Measurements from ENCODE around the gene ZBTB33. TPM values are rescaled to one million over a fixed set of nuclear protein-coding genes. Genes with fewer than 3 reads are reported as not detected.

ZBTB33 gene
- total RNA-seq, 2 donors from 2014 or later = 19.0 to 19.2 TPM

GRCh38 chrX:120291211-120291610 is 40.6 kb downstream of the ZBTB33 start:
- no peaks in the 10 kb centered on the region for H3K9me3 ChIP-seq (ENCODE audit: control insufficient read depth, low read length)
- no peak for TF ChIP-seq CTCF (conservative IDR thresholded peaks at IDR 0.05)

DNA sequence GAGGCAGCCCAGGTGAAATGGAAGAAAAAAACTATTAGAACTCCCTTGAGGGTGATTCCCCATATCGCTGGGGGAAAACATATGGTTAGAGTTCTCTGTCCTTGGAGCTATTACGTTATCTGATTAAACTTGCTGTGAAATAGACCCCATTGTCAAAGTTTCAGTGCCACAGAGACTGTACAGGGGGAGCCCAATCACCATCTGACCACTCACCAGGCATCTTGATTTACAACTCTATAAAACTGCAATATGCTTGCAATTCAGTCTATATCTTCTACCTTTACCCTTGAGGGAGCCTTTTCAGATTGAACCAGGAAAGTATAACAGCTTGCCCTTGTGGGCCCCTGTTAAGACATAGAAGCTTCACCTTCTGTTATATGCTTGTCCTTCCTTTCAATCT is 42.4 kb downstream of the ZBTB33 start:
- WGBS, 2 experiments (ENCODE audit: insufficient coverage in 1 of 2, insufficient read length in 1 of 2) = 88% methylated on average over 2 of the region's 2 CpGs; no CpG with 5 or more reads in 1 of the 2 experiments
- H3K4me1 Mint-ChIP-seq = no peaks in the 10 kb centered on the region
- H3K27me3 ChIP-seq (ENCODE audit: control insufficient read depth, insufficient read depth, low read length, poor library complexity, severe bottlenecking) = no peaks in the 10 kb centered on the region
- no peak for DNase-seq
- H3K4me1 ChIP-seq (ENCODE audit: control insufficient read depth, insufficient read depth, low read length) = no peaks in the 10 kb centered on the region
- H3K4me3 Mint-ChIP-seq = no peak overlapping the region
- no peaks in the 10 kb centered on the region for H3K36me3 Mint-ChIP-seq (ENCODE audit: low read depth)
- no peak for TF ChIP-seq CTCF (conservative IDR thresholded peaks at IDR 0.05)
- H3K4me3 ChIP-seq (ENCODE audit: low read length) = no peak overlapping the region
- H3K27ac Mint-ChIP-seq = no peak overlapping the region
- H3K27ac ChIP-seq (ENCODE audit: low read depth, low read length) = no peak overlapping the region
- no peaks in the 10 kb centered on the region for H3K9me3 ChIP-seq (ENCODE audit: control insufficient read depth, low read length)
- no peak overlapping the region for H3K9ac ChIP-seq (ENCODE audit: extremely low read depth, low read length, poor library complexity, severe bottlenecking)
- H3K9me3 Mint-ChIP-seq = peaks cover 36% of the 10 kb centered on the region
- H3K27me3 Mint-ChIP-seq (ENCODE audit: insufficient read depth) = no peaks in the 10 kb centered on the region
- H3K36me3 ChIP-seq (ENCODE audit: control insufficient read depth, insufficient read depth, low read length) = no peaks in the 10 kb centered on the region

More at GRCh38 chrX:120291211-120291610, 40.6 kb downstream of the ZBTB33 start:
- H3K4me3 ChIP-seq (ENCODE audit: low read length) = no peak overlapping the region
- WGBS, 2 experiments (ENCODE audit: insufficient coverage in 1 of 2, insufficient read length in 1 of 2) = 85% methylated on average over 4 of the region's 6 CpGs; no CpG with 5 or more reads in 1 of the 2 experiments
- H3K36me3 ChIP-seq (ENCODE audit: control insufficient read depth, insufficient read depth, low read length) = no peaks in the 10 kb centered on the region
- peaks cover 5% of the 10 kb centered on the region for H3K4me1 Mint-ChIP-seq
- H3K4me3 Mint-ChIP-seq = no peak overlapping the region
- no peaks in the 10 kb centered on the region for H3K27me3 ChIP-seq (ENCODE audit: control insufficient read depth, insufficient read depth, low read length, poor library complexity, severe bottlenecking)
- peaks cover 45% of the 10 kb centered on the region for H3K9me3 Mint-ChIP-seq
- no peak overlapping the region for H3K27ac ChIP-seq (ENCODE audit: low read depth, low read length)
- no peak overlapping the region for H3K9ac ChIP-seq (ENCODE audit: extremely low read depth, low read length, poor library complexity, severe bottlenecking)
- H3K36me3 Mint-ChIP-seq (ENCODE audit: low read depth) = no peaks in the 10 kb centered on the region
- no peak overlapping the region for H3K27ac Mint-ChIP-seq
- H3K27me3 Mint-ChIP-seq (ENCODE audit: insufficient read depth) = no peaks in the 10 kb centered on the region
- H3K4me1 ChIP-seq (ENCODE audit: control insufficient read depth, insufficient read depth, low read length) = no peaks in the 10 kb centered on the region
- no peak for DNase-seq

- H3K27ac ChIP-seq (ENCODE audit: low read depth, low read length) = no peak overlapping the region
Observed at GRCh38 chrX:120294651-120295050, 44.0 kb downstream of the ZBTB33 start.

More at GRCh38 chrX:120294651-120295050, 44.0 kb downstream of the ZBTB33 start:
- Mint-ChIP-seq H3K27me3 (ENCODE audit: insufficient read depth) (no peaks in the 10 kb centered on the region), H3K4me1 (no peaks in the 10 kb centered on the region), H3K27ac (no peak overlapping the region), H3K4me3 (no peak overlapping the region), H3K36me3 (ENCODE audit: low read depth) (no peaks in the 10 kb centered on the region), H3K9me3 (peaks cover 29% of the 10 kb centered on the region)
- no peak for DNase-seq
- no peak overlapping the region for H3K4me3 ChIP-seq (ENCODE audit: low read length)
- H3K4me1 ChIP-seq (ENCODE audit: control insufficient read depth, insufficient read depth, low read length) = no peaks in the 10 kb centered on the region
- H3K9me3 ChIP-seq (ENCODE audit: control insufficient read depth, low read length) = no peaks in the 10 kb centered on the region
- H3K9ac ChIP-seq (ENCODE audit: extremely low read depth, low read length, poor library complexity, severe bottlenecking) = no peak overlapping the region
- no peaks in the 10 kb centered on the region for H3K36me3 ChIP-seq (ENCODE audit: control insufficient read depth, insufficient read depth, low read length)
- no peak for TF ChIP-seq CTCF (conservative IDR thresholded peaks at IDR 0.05)
- no peaks in the 10 kb centered on the region for H3K27me3 ChIP-seq (ENCODE audit: control insufficient read depth, insufficient read depth, low read length, poor library complexity, severe bottlenecking)
